Smooth muscle cell of the brain vasculature (primary cell): ENCODE data around the gene PARP3.
A peak's percentile ranks its signal among the peaks of the same experiment; 100 is the strongest.
"Not testable (repeated sequence)": the region's sequence is repeated elsewhere in the genome, so short reads cannot be mapped to it uniquely, and the experiment has no call there.

Experiments used
- DNase-seq: peaks from one replicate; pipeline ENCODE4 v3.0.0-alpha.2; 2012; ENCODE audit warnings: low read depth, low spot score

The PARP3 gene

DNA sequence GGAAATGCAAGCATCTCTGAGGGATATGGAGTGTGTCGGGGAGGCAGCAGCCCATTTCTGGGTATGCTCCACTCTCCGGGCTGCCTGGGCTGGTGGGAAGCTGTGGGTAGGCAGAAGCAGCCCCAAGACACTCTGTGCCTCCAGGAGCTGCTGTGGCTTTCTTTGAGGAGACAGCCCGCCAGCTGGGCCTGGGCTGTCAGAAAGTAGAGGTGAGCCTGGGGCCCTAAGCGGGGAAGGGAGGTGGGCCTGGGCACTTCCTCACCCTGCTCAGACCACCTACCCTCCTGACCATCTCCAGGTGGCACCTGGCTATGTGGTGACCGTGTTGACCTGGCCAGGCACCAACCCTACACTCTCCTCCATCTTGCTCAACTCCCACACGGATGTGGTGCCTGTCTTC, 42.9 kb downstream of the PARP3 start:
- DNase-seq = no peak

DNA sequence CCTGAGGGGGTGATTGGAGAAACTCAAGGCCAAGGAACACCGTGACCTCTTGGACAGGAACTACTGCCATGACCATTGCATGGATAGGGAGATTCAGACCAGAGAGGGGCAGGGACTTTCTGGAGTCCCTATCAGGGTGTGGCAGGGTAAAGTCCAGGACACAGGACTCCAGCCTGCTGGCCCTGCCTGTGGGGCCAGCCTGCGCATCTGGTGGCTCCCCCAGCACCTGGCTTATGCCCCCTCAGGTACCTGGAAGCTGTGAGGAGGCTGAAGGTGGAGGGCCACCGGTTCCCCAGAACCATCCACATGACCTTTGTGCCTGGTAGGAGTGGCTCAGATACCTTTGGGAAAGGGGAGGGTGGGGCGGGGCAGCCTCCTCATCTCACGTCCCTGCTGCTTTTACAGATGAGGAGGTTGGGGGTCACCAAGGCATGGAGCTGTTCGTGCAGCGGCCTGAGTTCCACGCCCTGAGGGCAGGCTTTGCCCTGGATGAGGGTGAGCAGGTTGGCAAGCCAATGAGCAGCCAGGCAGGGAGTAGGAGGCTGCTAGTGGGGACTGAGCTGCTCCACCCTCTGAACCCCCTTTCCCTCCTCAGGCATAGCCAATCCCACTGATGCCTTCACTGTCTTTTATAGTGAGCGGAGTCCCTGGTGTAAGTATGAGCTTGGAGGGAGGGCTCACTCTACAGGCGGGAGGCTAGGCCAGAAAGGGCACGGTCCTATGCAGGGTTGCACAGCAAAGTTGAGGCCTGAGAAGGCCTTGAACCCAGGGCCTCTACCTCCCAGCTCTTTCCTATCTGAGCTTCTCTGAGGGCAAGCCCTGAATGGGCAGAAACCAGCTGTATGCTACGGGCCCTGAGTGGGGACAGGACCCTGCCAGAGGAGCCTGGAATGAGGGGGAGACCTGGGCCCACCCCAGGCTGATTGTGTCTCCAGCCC, 44.1 kb downstream of the PARP3 start:
- DNase-seq = no peak

DNA sequence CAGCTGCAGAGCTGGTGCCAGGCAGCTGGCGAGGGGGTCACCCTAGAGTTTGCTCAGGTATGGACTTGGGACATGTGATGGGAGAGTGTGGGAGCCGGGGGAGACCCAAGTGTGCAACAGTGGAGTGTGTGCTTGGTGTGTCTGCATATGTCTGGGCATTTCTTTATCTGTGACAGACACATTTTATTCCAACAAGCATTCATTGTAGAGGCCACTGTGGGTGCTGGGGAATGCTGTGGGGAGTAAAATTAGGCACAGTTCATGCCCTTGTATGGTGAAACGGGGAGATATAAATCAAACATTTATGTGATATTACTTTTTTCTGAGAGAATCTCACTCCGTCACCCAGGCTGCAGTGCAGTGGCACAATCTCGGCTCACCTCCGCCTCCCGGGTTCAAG, 45.4 kb downstream of the PARP3 start:
- no peak for DNase-seq

DNA sequence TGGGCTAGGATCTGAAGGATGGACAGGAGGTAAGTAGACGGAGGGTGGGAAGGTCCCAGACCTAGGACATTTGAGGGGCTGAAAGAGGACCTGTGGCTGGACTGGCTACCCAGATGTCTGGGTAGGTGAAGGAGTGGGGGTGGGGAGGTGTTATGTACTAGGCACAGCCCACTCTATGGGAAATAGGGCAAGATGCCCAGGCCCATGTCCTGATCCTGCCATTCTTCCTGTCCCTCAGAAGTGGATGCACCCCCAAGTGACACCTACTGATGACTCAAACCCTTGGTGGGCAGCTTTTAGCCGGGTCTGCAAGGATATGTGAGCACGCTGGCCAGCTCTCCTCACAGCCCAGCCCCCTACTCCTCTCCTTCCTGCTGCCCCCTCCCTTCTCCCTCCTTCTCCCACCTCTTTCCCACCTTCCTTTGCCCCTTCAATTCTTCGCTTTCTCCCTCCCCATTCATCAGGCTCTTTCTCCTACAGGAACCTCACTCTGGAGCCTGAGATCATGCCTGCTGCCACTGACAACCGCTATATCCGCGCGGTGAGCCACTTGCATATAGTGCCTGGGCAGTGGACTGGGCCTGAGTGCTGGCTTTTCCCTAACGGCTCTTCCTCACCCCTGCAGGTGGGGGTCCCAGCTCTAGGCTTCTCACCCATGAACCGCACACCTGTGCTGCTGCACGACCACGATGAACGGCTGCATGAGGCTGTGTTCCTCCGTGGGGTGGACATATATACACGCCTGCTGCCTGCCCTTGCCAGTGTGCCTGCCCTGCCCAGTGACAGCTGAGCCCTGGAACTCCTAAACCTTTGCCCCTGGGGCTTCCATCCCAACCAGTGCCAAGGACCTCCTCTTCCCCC, 46.4 kb downstream of the PARP3 start:
- no peak for DNase-seq

DNA sequence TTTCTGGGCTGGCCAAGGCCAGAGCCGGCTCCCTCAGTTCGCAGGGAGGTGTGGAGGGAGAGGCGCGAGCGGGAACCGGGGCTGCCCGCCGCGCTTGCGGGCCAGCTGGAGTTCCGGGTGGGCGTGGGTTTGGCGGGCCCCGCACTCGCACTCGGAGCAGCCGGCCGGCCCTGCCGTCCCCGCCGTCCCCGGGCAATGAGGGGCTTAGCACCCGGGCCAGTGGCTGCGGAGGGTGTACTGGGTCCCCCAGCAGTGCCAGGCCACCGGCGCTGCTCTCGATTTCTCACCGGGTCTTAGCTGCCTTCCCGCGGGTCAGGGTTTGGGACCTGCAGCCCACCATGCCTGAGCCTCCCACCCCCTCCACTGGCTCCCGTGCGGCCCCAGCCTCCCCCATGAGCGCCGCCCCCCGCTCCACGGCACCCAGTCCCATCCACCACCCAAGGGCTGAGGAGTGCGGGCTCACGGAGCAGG, 48.4 kb downstream of the PARP3 start:
- DNase-seq = not testable (repeated sequence)

DNA sequence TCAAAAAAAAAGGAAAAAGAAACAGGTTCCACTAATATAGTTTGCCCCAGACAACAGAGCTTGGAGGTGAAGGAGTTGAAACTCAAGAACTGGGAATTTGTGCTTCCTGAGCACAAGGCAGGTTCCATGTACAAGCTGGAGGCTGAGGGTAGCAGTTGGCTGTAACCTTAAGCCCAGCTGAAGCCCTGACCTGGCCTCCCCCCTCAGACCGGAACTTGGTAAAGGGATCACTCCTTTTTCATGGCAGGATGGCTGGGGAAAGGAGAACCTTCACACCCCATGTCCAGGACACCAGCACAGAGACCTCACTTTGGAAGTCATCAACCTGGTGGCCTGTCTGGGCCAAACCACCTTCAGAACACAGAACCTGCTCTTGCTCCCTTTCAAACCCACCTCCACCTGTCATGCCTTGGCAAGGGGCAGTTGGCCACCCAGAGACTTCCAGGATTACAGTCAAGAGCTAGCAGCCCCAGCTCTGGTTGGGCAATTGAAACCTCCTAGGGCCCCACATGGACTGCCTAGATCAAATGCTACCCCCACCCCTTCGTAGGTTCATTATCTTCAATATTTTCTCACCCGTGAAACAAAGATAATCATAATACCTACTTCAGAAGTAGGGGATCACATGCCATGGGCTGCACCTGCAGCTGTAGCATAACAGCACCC, 50.0 kb downstream of the PARP3 start:
- no peak for DNase-seq

DNA sequence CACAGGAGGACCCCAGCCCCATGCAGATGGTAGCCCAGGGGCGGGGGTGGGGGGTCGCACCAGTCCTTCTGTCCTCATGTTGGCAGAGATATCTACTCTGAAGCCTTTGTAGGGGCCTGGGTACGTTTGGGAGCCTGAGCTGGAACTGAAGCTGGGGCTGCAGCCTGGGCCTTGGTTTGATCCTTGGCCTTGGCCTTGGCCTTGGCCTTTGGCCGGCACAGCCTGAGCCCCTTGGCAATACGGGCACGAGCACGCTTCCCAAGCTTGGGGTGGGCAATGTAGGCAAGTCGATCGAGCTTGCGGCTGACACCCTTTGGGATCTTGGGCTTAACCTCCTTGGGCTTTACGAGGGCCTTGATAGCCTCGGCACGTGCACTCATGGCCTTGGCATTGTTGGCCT, 51.5 kb downstream of the PARP3 start:
- DNase-seq = not testable (repeated sequence)

DNA sequence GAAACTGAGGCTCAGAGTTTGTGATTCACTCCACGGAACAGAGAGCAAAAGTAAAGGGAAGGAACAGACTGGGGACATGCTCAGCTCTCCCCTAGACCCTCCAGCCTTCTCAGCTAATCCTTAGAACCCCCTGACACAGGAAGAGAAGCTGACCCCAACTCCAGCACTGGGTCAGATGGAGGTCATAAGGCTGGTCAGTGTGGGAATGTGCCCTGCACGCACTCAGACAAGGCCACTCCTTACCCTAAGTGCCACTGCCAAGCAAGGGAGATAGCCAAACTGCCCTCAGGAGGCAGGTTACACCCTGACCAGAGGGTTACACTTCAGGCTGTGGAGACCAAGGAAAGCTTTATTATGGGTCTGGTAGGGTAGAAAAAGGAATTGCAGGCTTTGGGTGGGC, 52.4 kb downstream of the PARP3 start:
- DNase-seq = no peak

DNA sequence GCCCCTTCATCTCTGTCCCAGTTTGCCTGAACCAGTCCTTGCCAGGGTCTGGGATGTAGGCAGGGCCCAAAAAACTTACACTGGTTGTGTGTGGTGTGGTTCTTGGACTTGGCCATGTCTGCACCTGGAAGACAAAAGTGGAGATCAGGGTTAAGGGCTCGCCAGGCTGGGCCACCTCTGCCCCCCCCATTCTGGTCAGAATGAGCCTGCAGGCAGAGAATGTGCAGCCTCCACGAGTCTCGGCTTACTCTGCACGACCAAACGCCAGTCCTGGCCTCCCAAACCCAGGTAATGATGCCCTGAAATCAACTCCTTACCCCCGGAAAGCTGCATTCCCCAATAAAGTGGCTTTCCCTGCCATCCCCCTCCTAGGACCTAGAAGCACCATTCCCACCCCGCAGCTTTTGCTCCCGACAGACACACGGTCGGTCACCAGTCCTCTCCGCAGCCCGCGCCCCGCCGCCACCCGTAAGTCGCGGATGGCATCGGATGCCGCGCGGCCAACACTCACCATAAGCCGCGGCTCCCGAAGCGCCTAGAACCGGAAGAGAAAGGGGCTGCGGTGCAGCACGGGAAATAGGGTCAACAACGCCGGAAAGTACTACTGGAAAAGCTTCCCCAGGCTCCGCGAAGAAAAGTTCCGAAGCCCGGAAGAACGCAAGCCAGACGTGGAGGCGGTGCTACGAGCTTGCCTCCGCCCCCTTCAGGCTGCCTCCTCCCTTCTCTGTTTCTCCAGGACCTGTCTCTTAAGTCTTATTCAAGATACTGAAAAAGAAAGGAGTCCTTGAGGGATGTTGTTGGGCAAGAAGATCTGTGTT, 53.4 kb downstream of the PARP3 start, which contains the start of gene RPL29:
TSS of gene RPL29 (minus strand) at position 550 of the 818 bp plus-strand sequence. CDS start at position 116, 434 bp downstream.
- peak; percentile 88 for DNase-seq

DNA sequence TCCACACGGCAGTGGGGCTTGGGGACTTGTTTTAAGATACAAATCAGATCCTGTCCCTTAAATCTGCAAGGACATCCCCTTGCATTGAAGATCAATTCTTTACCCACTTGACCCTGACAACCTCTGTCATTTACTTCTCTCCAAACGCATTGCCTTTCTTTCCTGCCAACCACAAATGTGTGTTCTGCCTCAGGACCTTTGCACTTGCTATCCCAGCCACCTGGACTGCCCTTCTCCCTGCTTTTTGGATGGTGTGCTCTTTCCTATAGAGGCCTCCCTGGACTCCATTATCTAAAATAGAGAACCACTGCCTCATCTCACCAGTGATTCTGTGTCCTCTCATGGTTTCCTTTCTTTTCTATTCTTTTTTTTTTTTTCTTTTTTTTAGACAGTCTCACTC, 55.0 kb downstream of the PARP3 start:
- DNase-seq = no peak

DNA sequence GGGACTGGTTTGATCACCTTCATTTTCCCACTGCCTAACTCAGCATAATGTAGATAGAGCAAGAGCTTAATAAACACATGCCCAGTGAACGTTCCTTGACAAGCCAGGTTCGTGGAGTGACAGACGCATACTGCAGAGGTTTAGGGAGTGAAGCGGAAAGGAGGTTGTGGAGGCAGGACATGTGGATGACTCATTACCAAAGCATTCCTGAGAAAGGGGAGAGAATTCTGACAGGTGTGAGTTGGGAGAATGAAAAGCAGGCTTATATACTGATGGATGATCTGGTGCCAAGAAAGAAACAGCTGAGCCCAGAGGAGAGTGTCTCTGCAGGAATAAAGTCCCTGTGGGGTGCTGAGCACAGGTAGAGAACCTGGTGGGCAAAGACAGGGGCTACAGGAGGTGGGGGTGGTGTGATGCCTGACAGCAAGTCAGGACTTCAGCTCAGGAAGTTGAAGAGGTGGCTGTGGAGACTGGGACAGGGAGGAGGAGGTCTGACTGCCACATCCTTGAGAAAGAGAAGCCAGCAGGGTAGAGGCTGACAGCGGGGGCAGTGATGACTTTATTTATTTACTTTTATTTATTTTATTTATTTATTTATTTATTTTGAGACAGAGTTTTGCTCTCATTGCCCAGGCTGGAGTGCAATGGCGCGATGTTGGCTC, 55.9 kb downstream of the PARP3 start:
- DNase-seq = no peak
